Small intestine (tissue), 7 donors: Measurements from ENCODE around the gene PRG3. TPM values are rescaled to one million over a fixed set of nuclear protein-coding genes. Genes with fewer than 3 reads are reported as not detected.
A peak's percentile ranks its signal among the peaks of the same experiment; 100 is the strongest.
"Not testable (repeated sequence)": the region's sequence is repeated elsewhere in the genome, so short reads cannot be mapped to it uniquely, and the experiment has no call there.

Source experiments
- DNase-seq, 2 donors: peaks; one replicate each; pipeline versions ENCODE4 v3.0.0 to v3.0.0-alpha.2; 2013
- FAIRE-seq: peaks from 2 replicates; lab custom pipeline; 2012; peaks lifted over from hg19 to GRCh38; lab: Jason Lieb, UNC
- H3K27ac ChIP-seq, 3 donors: one replicate each; pipeline ENCODE4 v1.5.1; 2013; ENCODE audit warnings: low read length in 2 of 3, mild to moderate bottlenecking in 2 of 3, control low read depth in 1 of 3, inconsistent platforms in 1 of 3, low read depth in 1 of 3, moderate library complexity in 1 of 3
- H3K27me3 ChIP-seq, 3 donors: one replicate each; pipeline ENCODE4 v1.6.1; 2013; ENCODE audit warnings: low read length in 3 of 3, inconsistent platforms in 1 of 3; ENCODE audit not compliant: control insufficient read depth in 3 of 3, insufficient read depth in 3 of 3
- H3K36me3 ChIP-seq, 3 donors: one replicate each; pipeline ENCODE4 v1.6.1; 2013; ENCODE audit warnings: low read length in 3 of 3, inconsistent platforms in 1 of 3, low read depth in 1 of 3, mild to moderate bottlenecking in 1 of 3, moderate library complexity in 1 of 3; ENCODE audit not compliant: control insufficient read depth in 3 of 3, insufficient read depth in 2 of 3
- H3K4me1 ChIP-seq, 3 donors: one replicate each; pipeline ENCODE4 v1.6.1; 2013; ENCODE audit warnings: low read length in 2 of 3, inconsistent platforms in 1 of 3, low read depth in 1 of 3, mild to moderate bottlenecking in 1 of 3, moderate library complexity in 1 of 3; ENCODE audit not compliant: control insufficient read depth in 3 of 3, insufficient read depth in 2 of 3
- H3K4me3 ChIP-seq, 3 donors: one replicate each; pipeline ENCODE4 v1.5.1; 2013; ENCODE audit warnings: low read length in 3 of 3, control low read depth in 1 of 3, inconsistent platforms in 1 of 3, low read depth in 1 of 3, mild to moderate bottlenecking in 1 of 3, moderate library complexity in 1 of 3
- H3K9me3 ChIP-seq, 2 donors: one replicate each; pipeline ENCODE4 v1.6.1; 2013; ENCODE audit warnings: low read depth in 1 of 2, low read length in 1 of 2; ENCODE audit not compliant: control insufficient read depth in 2 of 2, insufficient read depth in 1 of 2
- WGBS, 3 donors: extraction: QIAGEN DNeasy Blood & Tissue Kit; methylation state at CpG; one replicate each; pipeline ENCODE4 v1.1.7; 2013; 5-methylcytosine and 5-hydroxymethylcytosine counted together
- polyA plus RNA-seq, 4 donors: library from polyadenylated mRNA; stranded (reverse) in 3 of 4; unstranded in 1 of 4; fragments of 200-250 nt in 3 of 4; fragments of 120-200 nt in 1 of 4; gene quantifications; one replicate each; pipeline versions ENCODE4 v1.2.1 to v1.2.3, GENCODE V29; 2013
- donor health status: healthy with polysubstance abuse.
- donor health status: control.
- donor health status: control.
- donor health status: Bipolar disorder and iron deficiency.
- donor health status: healthy.

The PRG3 gene
- polyA plus RNA-seq, 4 donors = 0.22 TPM; not detected in 3

- Histone ChIP-seq H3K27ac (no peak within 1 kb of the TSS), H3K27me3 (peaks cover 0 to 7% (median 0%) of the 10 kb centered on the region in 3 donors), H3K9me3 (no peaks in the 10 kb centered on the region), H3K4me3 (no peak within 1 kb of the TSS), H3K4me1 (peaks cover 2 to 10% (median 8%) of the 10 kb centered on the region in 3 donors), H3K36me3 (peaks cover 0 to 9% (median 0%) of the 10 kb centered on the region in 3 donors)
- FAIRE-seq = no peak
- WGBS, 3 donors = 33 to 44% (median 43%) methylated on average over 4 of the region's 4 CpGs
- DNase-seq = no peak
Observed at GRCh38 chr11:57338142-57338541, 42.8 kb downstream of the PRG3 start, which contains the start of gene P2RX3. Gene P2RX3 (plus strand): TSS chr11:57338352. CDS start chr11:57338551, 199 bp downstream.

DNA sequence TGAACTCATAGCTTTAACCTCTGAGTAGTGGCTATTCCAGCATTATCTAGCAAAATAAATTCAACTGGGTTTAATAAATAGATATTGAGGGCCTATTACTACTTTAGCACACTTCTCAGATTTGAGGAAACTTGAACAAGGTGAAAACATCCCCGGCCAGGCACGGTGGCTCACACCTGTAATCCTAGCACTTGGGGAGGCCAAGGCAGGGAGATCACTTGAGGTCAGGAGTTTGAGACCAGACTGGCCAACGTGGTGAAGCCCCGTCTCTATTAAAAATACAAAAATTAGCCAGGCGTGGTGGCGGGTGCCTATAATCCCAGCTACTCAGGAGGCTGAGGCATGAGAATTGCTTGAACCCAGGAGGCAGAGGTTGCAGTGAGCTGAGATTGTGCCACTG lies 44.1 kb downstream of the PRG3 start:
- not testable (repeated sequence) for H3K27ac ChIP-seq, DNase-seq, H3K27me3 ChIP-seq, FAIRE-seq, H3K9me3 ChIP-seq, H3K4me3 ChIP-seq
- 90 to 94% (median 93%) methylated on average over 6 of the region's 6 CpGs for WGBS, 3 donors
- peaks cover 2 to 20% (median 7%) of the 10 kb centered on the region in 3 donors for H3K36me3 ChIP-seq
- H3K4me1 ChIP-seq = peaks cover 2 to 10% (median 8%) of the 10 kb centered on the region in 3 donors

DNA sequence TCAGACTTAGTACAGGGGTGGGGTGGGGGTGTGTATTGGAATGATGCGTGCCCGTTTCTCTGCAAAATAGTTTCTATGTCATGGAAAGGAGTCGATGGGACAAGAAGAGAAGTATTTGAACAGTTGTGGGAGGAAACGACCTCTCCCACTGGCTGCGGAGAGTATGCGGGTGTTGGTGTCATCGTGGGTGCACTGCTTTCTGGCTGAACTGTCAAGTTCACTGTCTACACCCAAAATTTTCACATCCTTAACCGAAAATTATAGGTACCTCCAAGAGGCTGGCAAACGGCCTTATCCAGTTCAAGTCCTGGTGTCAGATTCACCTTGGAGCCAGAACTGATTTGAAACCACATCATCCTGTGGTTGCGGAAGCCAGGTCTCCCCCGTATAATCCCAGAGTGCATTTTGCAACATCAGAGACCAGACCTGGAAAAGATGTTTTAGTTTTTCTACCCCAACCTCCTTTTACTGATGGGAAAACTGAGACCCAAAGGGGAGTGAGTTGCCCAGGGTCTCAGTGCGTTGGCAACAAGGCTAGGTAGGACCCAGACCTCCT lies 44.8 kb downstream of the PRG3 start:
- no peak for DNase-seq
- FAIRE-seq = no peak
- peak overlapping the region; percentile 43 to 85 (median 75) for H3K27ac ChIP-seq
- WGBS, 3 donors = 28 to 36% (median 29%) methylated on average over 12 of the region's 12 CpGs
- H3K4me3 ChIP-seq = peak overlapping the region; percentile 14 to 88 (median 74)
- peaks cover 4 to 25% (median 7%) of the 10 kb centered on the region in 3 donors for H3K36me3 ChIP-seq
- H3K27me3 ChIP-seq = peaks cover 0 to 7% (median 0%) of the 10 kb centered on the region in 3 donors
- no peaks in the 10 kb centered on the region for H3K9me3 ChIP-seq
- H3K4me1 ChIP-seq = peaks cover 2 to 10% (median 8%) of the 10 kb centered on the region in 3 donors

DNA sequence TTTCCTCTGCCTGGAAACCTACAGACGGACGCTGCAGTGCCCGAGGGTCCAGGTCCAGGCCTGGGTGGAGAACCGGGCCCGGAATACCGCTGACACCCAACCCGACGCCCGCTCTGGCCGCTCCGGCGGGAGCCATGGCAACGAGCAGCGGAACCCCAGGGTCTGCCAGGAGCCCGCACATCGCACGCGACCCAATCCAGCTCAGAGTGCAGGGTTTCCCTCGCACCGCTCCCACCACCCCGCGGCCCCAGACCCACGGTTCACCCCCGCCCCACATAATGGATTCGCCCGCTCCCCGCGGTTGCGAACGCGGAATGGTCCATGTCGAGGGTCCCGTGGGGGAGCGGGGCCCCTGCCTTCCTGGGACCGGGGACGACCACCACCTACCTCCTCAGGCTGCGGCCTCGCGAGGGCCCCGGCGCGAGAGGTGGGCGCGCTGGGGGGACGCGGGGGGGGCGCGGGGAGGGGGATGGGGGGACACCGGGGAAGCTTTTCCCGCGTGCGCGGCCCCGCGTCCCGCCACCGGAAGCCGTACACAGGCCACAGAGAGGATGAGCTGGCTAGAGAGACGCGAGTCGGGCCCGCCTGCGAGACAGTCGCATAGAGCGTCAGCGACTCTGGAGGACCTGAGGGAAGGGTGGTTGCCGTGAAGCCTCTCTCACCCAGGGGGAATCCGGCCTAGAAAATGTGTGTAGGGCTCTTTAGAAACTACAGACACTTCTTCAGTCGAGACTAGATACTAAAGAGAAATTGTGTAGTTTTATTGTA lies 45.4 kb downstream of the PRG3 start, which contains the start of gene SSRP1:
Gene SSRP1 (minus strand): TSS at position 550 of the 768 bp plus-strand sequence. CDS start 771 bp downstream, outside the sequence.
- Histone ChIP-seq H3K4me1 (peaks cover 2 to 10% (median 8%) of the 10 kb centered on the region in 3 donors), H3K36me3 (peaks cover 6 to 29% (median 7%) of the 10 kb centered on the region in 3 donors), H3K9me3 (no peaks in the 10 kb centered on the region), H3K4me3 (peak within 1 kb of the TSS; percentile 74 to 88 (median 81)), H3K27ac (peak within 1 kb of the TSS; percentile 43 to 85 (median 75)), H3K27me3 (peaks cover 0 to 5% (median 0%) of the 10 kb centered on the region in 3 donors)
- DNase-seq (peak; percentile 89 to 90), FAIRE-seq (no peak)
- 0 to 1% (median 0%) methylated on average over 53 to 69 of the region's 69 CpGs for WGBS, 3 donors

DNA sequence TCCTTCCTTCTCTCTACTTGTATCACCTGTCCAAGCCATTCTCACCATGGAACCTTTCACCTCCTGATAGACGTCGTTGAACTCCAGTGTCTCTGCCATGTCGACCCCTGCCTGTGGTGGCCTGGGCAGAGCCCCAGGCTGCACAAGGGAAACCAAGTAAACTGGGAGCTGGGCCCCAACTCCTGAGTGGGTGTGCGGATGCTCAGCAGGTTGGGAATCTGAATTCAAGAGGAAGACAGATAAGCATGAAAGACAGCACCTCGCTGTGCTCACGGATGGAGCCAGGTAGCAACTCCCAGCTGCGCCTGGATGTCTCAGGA lies 46.0 kb downstream of the PRG3 start:
- peaks cover 7 to 35% (median 11%) of the 10 kb centered on the region in 3 donors for H3K36me3 ChIP-seq
- no peaks in the 10 kb centered on the region for H3K27me3 ChIP-seq
- H3K4me1 ChIP-seq = peaks cover 2 to 10% (median 8%) of the 10 kb centered on the region in 3 donors
- peak overlapping the region; percentile 37 to 76 (median 58) for H3K27ac ChIP-seq
- H3K4me3 ChIP-seq = peak overlapping the region; percentile 74 to 88 (median 81)
- no peaks in the 10 kb centered on the region for H3K9me3 ChIP-seq
- DNase-seq (no peak), FAIRE-seq (no peak)
- WGBS, 3 donors = 0 to 3% (median 3%) methylated on average over 7 of the region's 7 CpGs

GRCh38 chr11:57332694-57333440 lies 48.1 kb downstream of the PRG3 start:
- WGBS, 3 donors = 90 to 93% (median 92%) methylated on average over 11 of the region's 11 CpGs
- Histone ChIP-seq H3K4me1 (peaks cover 2 to 10% (median 8%) of the 10 kb centered on the region in 3 donors), H3K36me3 (peaks cover 11 to 52% (median 12%) of the 10 kb centered on the region in 3 donors), H3K4me3 (no peak overlapping the region), H3K27me3 (no peaks in the 10 kb centered on the region), H3K9me3 (no peaks in the 10 kb centered on the region), H3K27ac (peak overlapping the region in 1 of 3 donors; percentile 11)
- FAIRE-seq (no peak), DNase-seq (no peak)

DNA sequence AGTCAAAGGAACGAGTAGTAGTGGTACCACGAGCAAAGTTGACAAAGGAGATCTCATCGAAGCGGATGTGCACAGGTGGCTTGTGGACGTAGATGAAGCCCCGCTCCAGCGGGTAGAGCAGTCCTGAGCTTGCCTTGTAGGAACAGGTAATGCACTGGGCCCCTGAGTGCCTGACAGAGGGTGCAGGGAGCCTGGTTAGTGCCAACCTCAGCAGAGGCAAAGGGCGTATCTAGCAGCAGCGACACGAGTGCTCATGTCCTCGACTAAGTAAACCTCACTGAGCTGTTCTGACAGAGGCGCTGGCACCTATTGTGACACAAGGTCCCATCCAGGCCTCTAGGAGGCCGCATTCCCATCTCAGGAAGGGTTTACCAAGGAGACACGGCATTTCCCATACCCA lies 49.2 kb downstream of the PRG3 start:
- no peak overlapping the region for H3K4me3 ChIP-seq
- no peak for DNase-seq
- no peaks in the 10 kb centered on the region for H3K27me3 ChIP-seq
- FAIRE-seq = no peak
- WGBS, 3 donors = 91 to 93% (median 92%) methylated on average over 14 of the region's 14 CpGs
- H3K36me3 ChIP-seq = peaks cover 11 to 62% (median 16%) of the 10 kb centered on the region in 3 donors
- peaks cover 2 to 12% (median 8%) of the 10 kb centered on the region in 3 donors for H3K4me1 ChIP-seq
- no peak overlapping the region for H3K27ac ChIP-seq
- H3K9me3 ChIP-seq = no peaks in the 10 kb centered on the region

DNA sequence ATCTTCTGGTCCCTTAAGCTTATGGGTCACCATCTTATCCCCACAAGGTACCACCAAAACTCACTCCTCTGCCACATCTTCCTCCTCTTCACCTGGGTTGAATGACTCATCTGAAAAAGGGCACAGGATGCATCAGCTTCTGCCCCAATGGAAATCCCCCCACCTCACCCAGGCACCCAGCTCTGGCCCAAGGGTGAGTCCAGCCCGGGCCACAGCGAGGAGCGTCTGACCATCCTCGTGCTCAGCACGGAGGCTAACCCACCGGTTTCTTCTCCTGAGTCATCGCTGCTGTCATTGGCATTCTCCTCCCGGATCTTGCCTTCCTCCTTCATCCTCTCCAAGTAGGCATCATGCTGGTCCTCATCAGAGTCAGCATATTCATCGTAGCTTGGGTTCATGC lies 50.9 kb downstream of the PRG3 start:
- WGBS, 3 donors = 90 to 100% (median 96%) methylated on average over 9 of the region's 9 CpGs
- no peak for FAIRE-seq
- no peak overlapping the region for H3K27ac ChIP-seq
- no peak overlapping the region for H3K4me3 ChIP-seq
- no peak for DNase-seq
- H3K27me3 ChIP-seq = no peaks in the 10 kb centered on the region
- H3K9me3 ChIP-seq = no peaks in the 10 kb centered on the region
- H3K4me1 ChIP-seq = peaks cover 5 to 20% (median 17%) of the 10 kb centered on the region in 3 donors
- H3K36me3 ChIP-seq = peaks cover 11 to 71% (median 16%) of the 10 kb centered on the region in 3 donors
